ENCODE results near the gene LAMC1.
A peak's percentile ranks its signal among the peaks of the same experiment; 100 is the strongest.

The LAMC1 gene

DNA sequence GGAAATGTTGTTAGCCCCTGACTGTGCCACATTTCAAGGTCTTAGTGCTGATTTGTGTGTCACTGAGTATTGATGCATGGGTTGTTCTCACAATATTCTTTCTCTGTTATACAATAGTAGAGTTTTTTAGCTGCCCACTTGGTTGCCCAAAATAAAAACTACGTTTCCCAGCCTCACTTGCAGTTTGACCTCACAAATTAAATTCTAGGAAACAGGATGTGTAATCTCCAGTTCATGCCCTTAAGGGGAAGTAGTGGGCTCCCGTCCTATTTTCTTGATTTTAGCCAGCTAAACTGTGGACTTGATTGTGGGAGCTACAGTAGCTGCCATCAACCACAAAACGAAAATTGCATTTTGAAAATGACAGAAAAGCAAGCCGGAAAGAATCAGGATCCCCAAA is 27.3 kb upstream of the LAMC1 start:
- CTCF ChIA-PET: no interaction called here
- POLR2A ChIA-PET: no interaction called here
- TF ChIP-seq, protein P1, sequence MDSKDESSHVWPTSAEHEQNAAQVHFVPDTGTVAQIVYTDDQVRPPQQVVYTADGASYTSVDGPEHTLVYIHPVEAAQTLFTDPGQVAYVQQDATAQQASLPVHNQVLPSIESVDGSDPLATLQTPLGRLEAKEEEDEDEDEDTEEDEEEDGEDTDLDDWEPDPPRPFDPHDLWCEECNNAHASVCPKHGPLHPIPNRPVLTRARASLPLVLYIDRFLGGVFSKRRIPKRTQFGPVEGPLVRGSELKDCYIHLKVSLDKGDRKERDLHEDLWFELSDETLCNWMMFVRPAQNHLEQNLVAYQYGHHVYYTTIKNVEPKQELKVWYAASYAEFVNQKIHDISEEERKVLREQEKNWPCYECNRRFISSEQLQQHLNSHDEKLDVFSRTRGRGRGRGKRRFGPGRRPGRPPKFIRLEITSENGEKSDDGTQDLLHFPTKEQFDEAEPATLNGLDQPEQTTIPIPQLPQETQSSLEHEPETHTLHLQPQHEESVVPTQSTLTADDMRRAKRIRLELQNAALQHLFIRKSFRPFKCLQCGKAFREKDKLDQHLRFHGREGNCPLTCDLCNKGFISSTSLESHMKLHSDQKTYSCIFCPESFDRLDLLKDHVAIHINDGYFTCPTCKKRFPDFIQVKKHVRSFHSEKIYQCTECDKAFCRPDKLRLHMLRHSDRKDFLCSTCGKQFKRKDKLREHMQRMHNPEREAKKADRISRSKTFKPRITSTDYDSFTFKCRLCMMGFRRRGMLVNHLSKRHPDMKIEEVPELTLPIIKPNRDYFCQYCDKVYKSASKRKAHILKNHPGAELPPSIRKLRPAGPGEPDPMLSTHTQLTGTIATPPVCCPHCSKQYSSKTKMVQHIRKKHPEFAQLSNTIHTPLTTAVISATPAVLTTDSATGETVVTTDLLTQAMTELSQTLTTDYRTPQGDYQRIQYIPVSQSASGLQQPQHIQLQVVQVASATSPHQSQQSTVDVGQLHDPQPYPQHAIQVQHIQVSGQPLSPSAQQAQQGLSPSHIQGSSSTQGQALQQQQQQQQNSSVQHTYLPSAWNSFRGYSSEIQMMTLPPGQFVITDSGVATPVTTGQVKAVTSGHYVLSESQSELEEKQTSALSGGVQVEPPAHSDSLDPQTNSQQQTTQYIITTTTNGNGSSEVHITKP (tag by site-specific recombination; IDR thresholded peaks at IDR 0.05): no peak
- TF ChIP-seq ZNF335 (tag by site-specific recombination; conservative IDR thresholded peaks at IDR 0.05): peak; percentile 36; the same call in 1 of the 2 replicates

DNA sequence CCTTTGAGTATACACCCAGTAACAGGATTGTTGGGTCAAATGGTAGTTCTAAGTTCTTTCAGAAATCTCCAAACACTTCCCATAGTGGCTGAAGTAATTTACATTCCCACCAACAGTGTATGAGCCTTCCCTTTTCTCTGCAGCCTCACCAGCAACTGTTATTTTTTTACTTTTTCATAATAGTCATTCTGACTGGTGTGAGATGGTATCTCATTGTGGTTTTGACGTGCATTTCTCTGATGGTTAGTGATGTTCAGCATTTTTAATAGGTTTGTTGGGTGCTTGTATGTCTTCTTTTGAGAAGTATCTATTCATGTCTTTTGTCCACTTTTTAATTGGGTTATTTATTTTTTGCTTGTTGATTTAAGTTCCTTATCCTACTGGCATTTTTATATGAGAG is 26.4 kb upstream of the LAMC1 start:
- Histone ChIP-seq H3K4me3 (ENCODE audit: low read depth, low read length) (no peak overlapping the region), H3K27ac (ENCODE audit: extremely low read depth, low read depth, low read length) (no peak overlapping the region), H3K4me1 (ENCODE audit: control insufficient read depth, insufficient read depth, low read length) (no peaks in the 10 kb centered on the region), H3K9me3 (ENCODE audit: control insufficient read depth, insufficient read depth, low read depth, low read length) (no peaks in the 10 kb centered on the region), H3K36me3 (ENCODE audit: control insufficient read depth in 2 of 2, insufficient read depth in 1 of 2, low read length in 2 of 2) (no peaks in the 10 kb centered on the region)
- ChIA-PET CTCF (no interaction called here), POLR2A (no interaction called here)
- TF ChIP-seq ZNF701 (tag by site-specific recombination; IDR thresholded peaks at IDR 0.05): no peak
- TF ChIP-seq ZNF391 (tag by site-specific recombination; IDR thresholded peaks at IDR 0.05; ENCODE audit: borderline replicate concordance, low read depth): no peak

More for the DNA sequence above, 27.3 kb upstream of the LAMC1 start:
- no peaks in the 10 kb centered on the region for H3K36me3 ChIP-seq (ENCODE audit: control insufficient read depth in 2 of 2, insufficient read depth in 1 of 2, low read length in 2 of 2)
- H3K4me1 ChIP-seq (ENCODE audit: control insufficient read depth, insufficient read depth, low read length): no peaks in the 10 kb centered on the region
- no peak overlapping the region for H3K27ac ChIP-seq (ENCODE audit: extremely low read depth, low read depth, low read length)
- H3K4me3 ChIP-seq (ENCODE audit: low read depth, low read length): no peak overlapping the region
- no peaks in the 10 kb centered on the region for H3K9me3 ChIP-seq (ENCODE audit: control insufficient read depth, insufficient read depth, low read depth, low read length)

DNA sequence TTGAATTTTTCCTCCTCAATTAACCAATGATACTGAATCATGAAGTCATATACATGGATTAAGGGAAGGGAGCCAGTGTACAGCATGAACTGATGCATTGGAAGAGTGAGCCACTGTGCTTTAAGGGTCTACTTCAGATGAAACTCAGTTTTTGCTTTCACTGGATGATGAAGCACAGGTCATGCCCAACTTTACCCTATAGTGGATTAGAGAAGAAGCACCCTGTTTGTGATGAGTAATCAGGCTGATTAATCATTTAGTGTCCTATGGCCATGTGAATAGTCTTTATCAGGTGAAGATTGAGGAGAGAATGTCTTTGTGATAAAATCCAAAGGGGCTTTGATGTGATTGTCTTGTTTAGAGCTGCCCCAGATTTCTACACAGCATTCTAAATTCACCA is 24.7 kb upstream of the LAMC1 start:
- H3K27ac ChIP-seq (ENCODE audit: extremely low read depth, low read depth, low read length): no peak overlapping the region
- ChIA-PET POLR2A (no interaction called here), CTCF (interaction anchor here (0.7 kb wide), 1 partner anchor 207 kb away, joined by 3 read pairs; no protein-coding TSS in a partner anchor)

More for the DNA sequence above, 24.7 kb upstream of the LAMC1 start:
- Histone ChIP-seq H3K4me1 (ENCODE audit: control insufficient read depth, insufficient read depth, low read length) (peaks cover 4% of the 10 kb centered on the region; the same call in 1 of the 2 replicates), H3K36me3 (ENCODE audit: control insufficient read depth in 2 of 2, insufficient read depth in 1 of 2, low read length in 2 of 2) (no peaks in the 10 kb centered on the region), H3K9me3 (ENCODE audit: control insufficient read depth, insufficient read depth, low read depth, low read length) (no peaks in the 10 kb centered on the region), H3K4me3 (ENCODE audit: low read depth, low read length) (no peak overlapping the region)
- TF ChIP-seq ZNF521 (tag by site-specific recombination; IDR thresholded peaks at IDR 0.05): no peak
- no peak for TF ChIP-seq GLI2 (tag by site-specific recombination; IDR thresholded peaks at IDR 0.05; ENCODE audit: borderline replicate concordance, low read depth)
- no peak for TF ChIP-seq ZSCAN16 (tag by site-specific recombination; IDR thresholded peaks at IDR 0.05)
- TF ChIP-seq ZBTB48 (tag by site-specific recombination; IDR thresholded peaks at IDR 0.05): no peak
- TF ChIP-seq, protein P1 (tag by site-specific recombination; IDR thresholded peaks at IDR 0.05): no peak
- TF ChIP-seq, protein P2, sequence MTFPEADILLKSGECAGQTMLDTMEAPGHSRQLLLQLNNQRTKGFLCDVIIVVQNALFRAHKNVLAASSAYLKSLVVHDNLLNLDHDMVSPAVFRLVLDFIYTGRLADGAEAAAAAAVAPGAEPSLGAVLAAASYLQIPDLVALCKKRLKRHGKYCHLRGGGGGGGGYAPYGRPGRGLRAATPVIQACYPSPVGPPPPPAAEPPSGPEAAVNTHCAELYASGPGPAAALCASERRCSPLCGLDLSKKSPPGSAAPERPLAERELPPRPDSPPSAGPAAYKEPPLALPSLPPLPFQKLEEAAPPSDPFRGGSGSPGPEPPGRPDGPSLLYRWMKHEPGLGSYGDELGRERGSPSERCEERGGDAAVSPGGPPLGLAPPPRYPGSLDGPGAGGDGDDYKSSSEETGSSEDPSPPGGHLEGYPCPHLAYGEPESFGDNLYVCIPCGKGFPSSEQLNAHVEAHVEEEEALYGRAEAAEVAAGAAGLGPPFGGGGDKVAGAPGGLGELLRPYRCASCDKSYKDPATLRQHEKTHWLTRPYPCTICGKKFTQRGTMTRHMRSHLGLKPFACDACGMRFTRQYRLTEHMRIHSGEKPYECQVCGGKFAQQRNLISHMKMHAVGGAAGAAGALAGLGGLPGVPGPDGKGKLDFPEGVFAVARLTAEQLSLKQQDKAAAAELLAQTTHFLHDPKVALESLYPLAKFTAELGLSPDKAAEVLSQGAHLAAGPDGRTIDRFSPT (tag by site-specific recombination; IDR thresholded peaks at IDR 0.05): no peak
- TF ChIP-seq ZNF174 (tag by site-specific recombination; IDR thresholded peaks at IDR 0.05): no peak
- TF ChIP-seq KLF10 (tag by site-specific recombination; IDR thresholded peaks at IDR 0.05): no peak
- 0 out of 2 replicates have a peak, but pooled peaks have one; percentile 4 for TF ChIP-seq ZNF585B (tag by site-specific recombination; IDR thresholded peaks at IDR 0.05)

Measured in HEK293 (cell line).